SU-DHL-6 (cell line): ENCODE results near the gene CMBL.

Experiments
- H2AFZ ChIP-seq: fragments of 200-600 bp; sonication (generic); 2 replicates; pipeline ENCODE4 v1.6.1; 2014; ENCODE audit warnings: low read depth, mild to moderate bottlenecking, moderate library complexity, mixed read lengths, antibody characterized with exemption, low read length; ENCODE audit not compliant: severe bottlenecking
- H3F3A ChIP-seq: fragments of 200-600 bp; shearing (Covaris generic); 2 replicates; pipeline ENCODE4 v1.6.0; 2016; ENCODE audit warnings: antibody characterized with exemption, mild to moderate bottlenecking; ENCODE audit not compliant: insufficient read depth
- H3K27ac ChIP-seq: fragments of 200-600 bp; sonication (generic); 2 replicates; pipeline ENCODE4 v1.5.1; 2016; ENCODE audit warnings: low read depth, mild to moderate bottlenecking, low read length, moderate library complexity, mixed read lengths
- H3K27me3 ChIP-seq: fragments of 200-600 bp; sonication (generic), shearing (Covaris generic); 2 replicates; pipeline ENCODE4 v1.6.0; 2014; ENCODE audit warnings: mild to moderate bottlenecking, low read length
- H3K36me3 ChIP-seq: fragments of 200-600 bp; sonication (generic); 2 replicates; pipeline ENCODE4 v1.6.1; 2014; ENCODE audit warnings: mild to moderate bottlenecking, low read length, mixed read lengths
- H3K4me2 ChIP-seq: fragments of 300-600, 200-600 bp; shearing (Covaris generic), sonication (generic); 2 replicates; pipeline ENCODE4 v1.6.0; 2014; ENCODE audit warnings: low read length, low read depth, mild to moderate bottlenecking; ENCODE audit not compliant: poor library complexity, severe bottlenecking
- H3K4me3 ChIP-seq: fragments of 200-600 bp; sonication (generic); 2 replicates; pipeline ENCODE4 v1.5.1; 2014; ENCODE audit warnings: antibody characterized with exemption, low read length, mild to moderate bottlenecking, mixed read lengths; ENCODE audit not compliant: insufficient read depth, poor library complexity, severe bottlenecking
- H3K79me2 ChIP-seq: fragments of 200-600 bp; sonication (generic); 2 replicates; pipeline ENCODE4 v1.6.1; 2014; ENCODE audit warnings: mild to moderate bottlenecking, low read length, moderate library complexity; ENCODE audit not compliant: insufficient read depth
- H3K9ac ChIP-seq: fragments of 200-600 bp; sonication (generic); 2 replicates; pipeline ENCODE4 v1.7.0; 2014; ENCODE audit warnings: mild to moderate bottlenecking, low read length
- H3K9me2 ChIP-seq: fragments of 200-600 bp; sonication (generic); replicated peaks from 2 replicates; pipeline ENCODE4 v1.6.1; 2014; ENCODE audit warnings: low read length; ENCODE audit not compliant: insufficient read depth
- H3K9me3 ChIP-seq: fragments of 200-600 bp; sonication (generic); 2 replicates; pipeline ENCODE4 v1.6.1; 2014; ENCODE audit warnings: low read length, mixed read lengths; ENCODE audit not compliant: insufficient read depth
- H4K20me1 ChIP-seq: fragments of 200-600 bp; sonication (generic); 2 replicates; pipeline ENCODE4 v1.6.1; 2014; ENCODE audit warnings: low read depth, mild to moderate bottlenecking, antibody characterized with exemption, low read length, moderate library complexity, mixed read lengths
- EZH2phosphoT487 ChIP-seq: fragments of 200-600 bp; sonication (generic), shearing (Covaris generic); conservative IDR thresholded peaks from 2 replicates; pipeline ENCODE4 v1.6.1; 2018; ENCODE audit warnings: mild to moderate bottlenecking, antibody characterized with exemption, low read length, moderate library complexity, mixed read lengths
- TF ChIP-seq, protein P1 (sequence below): fragments of 200-600 bp; sonication (generic); IDR thresholded peaks from one replicate; pipeline ENCODE4 v1.5.1; 2017; ENCODE audit warnings: antibody characterized with exemption, mild to moderate bottlenecking, low read length, moderate library complexity; ENCODE audit not compliant: insufficient read depth, poor library complexity, severe bottlenecking

Gene CMBL

DNA sequence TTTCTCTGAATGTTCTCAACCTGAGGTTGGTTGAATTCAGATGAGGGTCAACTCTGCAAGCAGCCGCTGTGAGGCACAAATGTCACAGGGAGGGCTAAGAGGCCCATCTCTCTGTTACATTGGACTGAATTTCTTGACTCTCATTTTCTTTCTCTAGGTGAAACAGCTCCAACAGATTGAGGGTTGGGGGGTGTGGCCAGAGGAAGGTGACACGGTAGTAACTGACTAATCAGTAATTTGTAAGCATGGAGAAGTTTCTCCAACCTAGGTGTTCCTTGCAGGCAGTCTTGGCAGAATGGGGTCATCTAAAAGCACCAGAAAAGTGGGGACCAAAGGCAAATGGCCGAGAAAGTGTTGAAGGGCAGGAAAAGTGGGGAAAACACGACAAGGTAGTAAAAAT is 40.9 kb downstream of the CMBL start:
- Histone ChIP-seq H3K4me3 (no peak overlapping the region), H3K27ac (no peak overlapping the region), H3K36me3 (peaks cover 31% of the 10 kb centered on the region), H4K20me1 (peaks cover 5% of the 10 kb centered on the region; the same call in 1 of the 2 replicates), H3K9me3 (no peaks in the 10 kb centered on the region), H3K9ac (no peak overlapping the region), H2AFZ (no peak overlapping the region), H3F3A (peaks cover 42% of the 10 kb centered on the region), H3K27me3 (no peaks in the 10 kb centered on the region), H3K9me2 (no peaks in the 10 kb centered on the region), H3K79me2 (no peaks in the 10 kb centered on the region), H3K4me2 (no peak overlapping the region)
- TF ChIP-seq, protein P1, sequence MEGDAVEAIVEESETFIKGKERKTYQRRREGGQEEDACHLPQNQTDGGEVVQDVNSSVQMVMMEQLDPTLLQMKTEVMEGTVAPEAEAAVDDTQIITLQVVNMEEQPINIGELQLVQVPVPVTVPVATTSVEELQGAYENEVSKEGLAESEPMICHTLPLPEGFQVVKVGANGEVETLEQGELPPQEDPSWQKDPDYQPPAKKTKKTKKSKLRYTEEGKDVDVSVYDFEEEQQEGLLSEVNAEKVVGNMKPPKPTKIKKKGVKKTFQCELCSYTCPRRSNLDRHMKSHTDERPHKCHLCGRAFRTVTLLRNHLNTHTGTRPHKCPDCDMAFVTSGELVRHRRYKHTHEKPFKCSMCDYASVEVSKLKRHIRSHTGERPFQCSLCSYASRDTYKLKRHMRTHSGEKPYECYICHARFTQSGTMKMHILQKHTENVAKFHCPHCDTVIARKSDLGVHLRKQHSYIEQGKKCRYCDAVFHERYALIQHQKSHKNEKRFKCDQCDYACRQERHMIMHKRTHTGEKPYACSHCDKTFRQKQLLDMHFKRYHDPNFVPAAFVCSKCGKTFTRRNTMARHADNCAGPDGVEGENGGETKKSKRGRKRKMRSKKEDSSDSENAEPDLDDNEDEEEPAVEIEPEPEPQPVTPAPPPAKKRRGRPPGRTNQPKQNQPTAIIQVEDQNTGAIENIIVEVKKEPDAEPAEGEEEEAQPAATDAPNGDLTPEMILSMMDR, result no peak
- no peak for TF ChIP-seq EZH2phosphoT487

GRCh38 chr5:10266137-10266536 is 41.6 kb downstream of the CMBL start:
- no peaks in the 10 kb centered on the region for H3K9me3 ChIP-seq

DNA sequence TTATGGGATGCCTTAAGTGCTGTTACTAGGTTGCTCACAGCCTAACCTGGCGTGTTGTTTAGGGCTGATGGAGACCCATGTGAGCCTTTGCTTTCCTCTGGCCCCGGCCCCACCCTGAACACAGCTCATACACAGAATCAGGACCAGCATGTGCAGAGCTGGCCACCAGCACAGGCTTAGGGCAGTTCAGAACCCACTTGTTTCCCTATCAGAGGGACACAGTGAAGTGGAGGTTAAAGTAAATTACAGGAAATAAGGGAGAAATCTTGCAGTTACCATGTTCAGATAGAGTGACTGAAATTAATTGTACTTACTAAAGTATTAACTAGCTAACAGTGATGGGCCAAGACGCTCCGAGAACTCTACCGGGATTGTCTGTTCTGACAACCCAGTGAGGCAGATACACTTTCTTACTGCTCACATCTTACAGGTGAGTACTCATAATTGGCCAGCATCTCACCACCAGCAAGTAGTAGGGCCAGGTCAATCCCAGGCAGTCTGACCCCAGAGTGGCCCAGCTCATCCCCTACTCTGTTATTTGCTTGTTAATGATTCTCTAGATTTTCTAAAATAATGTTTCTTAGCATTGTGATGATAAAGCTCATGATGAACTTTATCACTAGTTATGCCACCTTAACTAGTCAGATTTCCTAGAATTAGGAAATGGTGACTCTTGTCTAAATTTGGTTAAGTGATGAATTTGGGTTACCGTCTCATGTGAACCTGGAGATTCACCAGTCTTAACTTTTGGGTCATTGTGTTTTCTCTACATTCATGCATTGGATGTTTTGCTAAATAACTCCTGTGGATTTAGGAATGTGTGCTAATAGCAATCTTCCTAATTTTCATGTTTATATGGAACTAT is 42.2 kb downstream of the CMBL start:
- no peaks in the 10 kb centered on the region for H3K9me3 ChIP-seq
- no peak overlapping the region for H2AFZ ChIP-seq
- no peaks in the 10 kb centered on the region for H3K27me3 ChIP-seq
- H3K4me3 ChIP-seq, result no peak overlapping the region
- no peaks in the 10 kb centered on the region for H3K79me2 ChIP-seq
- H4K20me1 ChIP-seq, result peaks cover 5% of the 10 kb centered on the region; the same call in 1 of the 2 replicates
- no peaks in the 10 kb centered on the region for H3K9me2 ChIP-seq
- no peak overlapping the region for H3K27ac ChIP-seq
- peaks cover 44% of the 10 kb centered on the region for H3F3A ChIP-seq
- H3K4me2 ChIP-seq, result no peak overlapping the region
- TF ChIP-seq EZH2phosphoT487, result no peak
- H3K9ac ChIP-seq, result no peak overlapping the region
- peaks cover 42% of the 10 kb centered on the region for H3K36me3 ChIP-seq

More at GRCh38 chr5:10266137-10266536, 41.6 kb downstream of the CMBL start:
- H3K9ac ChIP-seq, result no peak overlapping the region
- H3K4me2 ChIP-seq, result no peak overlapping the region
- no peak overlapping the region for H3K4me3 ChIP-seq
- no peaks in the 10 kb centered on the region for H3K9me2 ChIP-seq
- H3K36me3 ChIP-seq, result peaks cover 37% of the 10 kb centered on the region
- no peak overlapping the region for H2AFZ ChIP-seq
- peaks cover 5% of the 10 kb centered on the region; the same call in 1 of the 2 replicates for H4K20me1 ChIP-seq
- no peak overlapping the region for H3K27ac ChIP-seq
- no peak for TF ChIP-seq EZH2phosphoT487
- TF ChIP-seq, protein P1, result no peak
- H3F3A ChIP-seq, result peaks cover 44% of the 10 kb centered on the region
- H3K79me2 ChIP-seq, result no peaks in the 10 kb centered on the region
- no peaks in the 10 kb centered on the region for H3K27me3 ChIP-seq

- peaks cover 47% of the 10 kb centered on the region for H3K36me3 ChIP-seq
- H4K20me1 ChIP-seq, result peaks cover 5% of the 10 kb centered on the region; the same call in 1 of the 2 replicates
- H3K9me2 ChIP-seq, result no peaks in the 10 kb centered on the region
- no peak overlapping the region for H2AFZ ChIP-seq
- H3K9ac ChIP-seq, result no peak overlapping the region
- no peak for TF ChIP-seq EZH2phosphoT487
- TF ChIP-seq, protein P1, result no peak
- H3K4me3 ChIP-seq, result no peak overlapping the region
- no peaks in the 10 kb centered on the region for H3K9me3 ChIP-seq
- no peak overlapping the region for H3K27ac ChIP-seq
- no peaks in the 10 kb centered on the region for H3K79me2 ChIP-seq
- H3F3A ChIP-seq, result peaks cover 44% of the 10 kb centered on the region
- H3K4me2 ChIP-seq, result no peak overlapping the region
- no peaks in the 10 kb centered on the region for H3K27me3 ChIP-seq
Observed at GRCh38 chr5:10264604-10265003, 43.1 kb downstream of the CMBL start.
